GM23338 (cell line): ENCODE results near the gene NIPAL1.

ENCODE experiments used
- CTCF ChIP-seq, 2 experiments: fragments of 200-600 bp in 1 of 2; sonication (generic) in 1 of 2; conservative IDR thresholded peaks; 2 replicates each; pipeline versions ENCODE4 v1.5.1 to v1.6.1; 2016 to 2017; ENCODE audit warnings: antibody characterized with exemption in 2 of 2, low read depth in 2 of 2, mild to moderate bottlenecking in 2 of 2, moderate library complexity in 1 of 2
- EZH2 ChIP-seq: fragments of 200-600 bp; sonication (generic); IDR thresholded peaks from one replicate; pipeline ENCODE4 v1.8.0; 2017; ENCODE audit warnings: antibody characterized with exemption, mild to moderate bottlenecking, low read depth; ENCODE audit not compliant: unreplicated experiment
- REST ChIP-seq: IDR thresholded peaks from one replicate; pipeline ENCODE4 v1.6.1; 2018; ENCODE audit warnings: antibody characterized with exemption; ENCODE audit not compliant: unreplicated experiment

GRCh38 chr4:48031802-48032525, 15.4 kb downstream of the NIPAL1 start:
- TF ChIP-seq CTCF (conservative IDR thresholded peaks at IDR 0.05; ENCODE audit: low read depth in 2 of 2) = no peak
- TF ChIP-seq REST = no peak
- no peak for TF ChIP-seq EZH2
